ENCODE data around the gene TGFB2.

DNA sequence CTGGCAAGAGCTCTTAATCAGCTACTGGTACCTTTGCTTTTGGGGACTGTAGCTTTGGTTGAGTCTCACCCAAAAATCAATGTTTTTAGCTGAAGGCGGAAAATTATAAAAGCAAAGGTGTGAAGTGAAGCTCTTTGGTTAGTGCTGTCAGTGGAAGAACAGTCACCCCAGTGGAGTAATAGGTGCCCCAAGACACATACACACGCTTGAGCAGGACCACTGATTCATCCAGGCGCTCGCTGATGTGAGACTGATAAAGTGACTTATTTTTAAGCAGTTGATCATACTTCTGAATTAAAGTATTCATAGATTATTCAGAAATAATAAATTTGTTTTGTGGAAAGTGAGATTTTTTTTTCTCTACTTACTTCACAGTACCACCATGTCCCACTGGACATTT lies 37.1 kb downstream of the TGFB2 start:
- TF ChIP-seq, protein P1, sequence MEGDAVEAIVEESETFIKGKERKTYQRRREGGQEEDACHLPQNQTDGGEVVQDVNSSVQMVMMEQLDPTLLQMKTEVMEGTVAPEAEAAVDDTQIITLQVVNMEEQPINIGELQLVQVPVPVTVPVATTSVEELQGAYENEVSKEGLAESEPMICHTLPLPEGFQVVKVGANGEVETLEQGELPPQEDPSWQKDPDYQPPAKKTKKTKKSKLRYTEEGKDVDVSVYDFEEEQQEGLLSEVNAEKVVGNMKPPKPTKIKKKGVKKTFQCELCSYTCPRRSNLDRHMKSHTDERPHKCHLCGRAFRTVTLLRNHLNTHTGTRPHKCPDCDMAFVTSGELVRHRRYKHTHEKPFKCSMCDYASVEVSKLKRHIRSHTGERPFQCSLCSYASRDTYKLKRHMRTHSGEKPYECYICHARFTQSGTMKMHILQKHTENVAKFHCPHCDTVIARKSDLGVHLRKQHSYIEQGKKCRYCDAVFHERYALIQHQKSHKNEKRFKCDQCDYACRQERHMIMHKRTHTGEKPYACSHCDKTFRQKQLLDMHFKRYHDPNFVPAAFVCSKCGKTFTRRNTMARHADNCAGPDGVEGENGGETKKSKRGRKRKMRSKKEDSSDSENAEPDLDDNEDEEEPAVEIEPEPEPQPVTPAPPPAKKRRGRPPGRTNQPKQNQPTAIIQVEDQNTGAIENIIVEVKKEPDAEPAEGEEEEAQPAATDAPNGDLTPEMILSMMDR (IDR thresholded peaks at IDR 0.05) = no peak
- TF ChIP-seq POLR2AphosphoS5 (IDR thresholded peaks at IDR 0.05) = no peak
- TF ChIP-seq POLR2A (IDR thresholded peaks at IDR 0.05; ENCODE audit: low read depth) = no peak
- TF ChIP-seq EP300 (IDR thresholded peaks at IDR 0.05) = no peak
